NCI-H146 treated with DMSO at 0.1 percent for 48 hours (cell line): ENCODE results near the gene B4GALT5.
"Not testable (repeated sequence)": the region's sequence is repeated elsewhere in the genome, so short reads cannot be mapped to it uniquely, and the experiment has no call there.

Source experiments
- DNase-seq: peaks from one replicate; lab custom pipeline; 2025; ENCODE audit not compliant: unreplicated experiment; lab: John Stamatoyannopoulos, UW

The B4GALT5 gene

DNA sequence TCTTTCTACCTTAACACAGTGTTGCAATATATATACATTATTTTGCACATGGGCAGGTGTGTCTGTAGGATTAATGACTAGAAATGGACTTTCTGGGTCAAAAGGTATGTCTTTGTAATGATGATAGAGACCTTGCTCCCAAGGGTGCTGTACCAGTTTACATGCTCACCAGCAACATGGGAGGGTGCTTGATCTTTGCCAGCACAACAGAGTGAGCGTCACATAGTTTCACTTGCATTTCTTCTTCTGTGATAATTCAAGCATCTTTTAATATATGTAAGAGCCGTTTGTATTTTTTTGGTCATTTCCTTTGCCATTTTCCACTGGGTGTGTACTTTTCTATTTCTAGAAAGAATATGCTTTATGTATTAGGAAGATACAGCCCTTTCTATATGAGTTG lies 23.6 kb upstream of the B4GALT5 start:
- DNase-seq: no peak

DNA sequence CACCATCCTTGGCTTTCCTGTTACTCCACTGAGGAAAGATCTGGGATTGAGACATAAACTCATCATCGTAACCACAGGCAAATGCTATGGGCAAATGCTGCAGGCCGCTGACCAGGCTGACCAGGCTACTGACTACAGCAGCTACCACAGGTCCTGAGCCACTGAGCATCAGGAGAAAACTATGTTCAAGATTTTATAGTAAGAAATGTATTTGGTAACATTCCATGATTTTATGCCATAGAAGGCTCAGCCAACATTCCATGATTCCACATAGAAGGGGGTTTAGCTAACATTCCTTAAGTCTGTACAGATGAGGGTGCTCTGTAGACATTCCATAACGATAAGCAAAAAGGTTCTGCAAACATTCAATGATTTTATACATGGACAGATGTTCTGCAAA lies 16.1 kb upstream of the B4GALT5 start:
- no peak for DNase-seq

DNA sequence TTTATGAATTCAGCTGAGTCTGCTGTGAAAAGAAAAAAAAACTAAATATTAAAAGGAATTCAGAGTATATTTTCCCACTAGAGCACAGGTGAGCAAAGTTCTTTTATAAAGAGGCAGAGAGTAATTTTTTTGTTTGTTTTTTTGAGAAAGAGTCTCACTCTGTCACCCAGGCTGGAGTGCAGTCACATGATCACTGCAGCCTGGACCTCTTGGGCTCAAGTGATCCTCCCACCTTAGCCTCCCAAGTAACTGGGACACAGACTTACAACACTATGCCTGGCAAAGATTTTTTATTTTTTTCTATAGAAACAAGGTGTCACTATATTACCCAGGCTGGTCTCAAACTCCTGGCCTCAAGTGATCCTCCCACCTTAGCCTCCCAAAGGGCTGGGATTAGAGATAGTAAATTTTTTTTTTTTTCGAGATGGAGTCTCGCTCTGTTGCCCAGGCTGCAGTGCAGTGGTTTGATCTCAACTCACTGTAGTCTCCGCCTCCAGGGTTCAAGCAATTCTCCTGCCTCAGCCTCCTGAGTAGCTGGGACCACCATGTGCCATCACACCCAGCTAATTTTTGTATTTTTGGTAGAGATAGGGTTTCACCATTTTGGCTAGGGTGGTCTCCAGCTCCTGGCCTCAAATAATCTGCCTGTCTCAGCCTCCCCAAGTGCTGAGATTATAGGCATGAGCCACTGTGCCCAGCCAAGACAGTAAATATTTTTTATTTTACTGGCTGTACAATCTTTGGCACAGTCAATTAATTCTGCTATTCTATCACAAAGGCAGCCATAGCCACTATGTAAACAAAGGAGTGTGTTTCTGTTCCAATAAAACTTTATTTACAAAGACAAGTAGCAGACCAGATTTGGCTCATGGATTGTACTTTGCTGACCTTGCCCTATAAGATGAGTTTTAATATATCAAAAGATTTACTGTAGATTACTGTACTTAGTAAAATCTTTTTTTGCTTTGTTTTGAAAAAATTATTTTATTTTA lies 14.5 kb upstream of the B4GALT5 start:
- DNase-seq: no peak

DNA sequence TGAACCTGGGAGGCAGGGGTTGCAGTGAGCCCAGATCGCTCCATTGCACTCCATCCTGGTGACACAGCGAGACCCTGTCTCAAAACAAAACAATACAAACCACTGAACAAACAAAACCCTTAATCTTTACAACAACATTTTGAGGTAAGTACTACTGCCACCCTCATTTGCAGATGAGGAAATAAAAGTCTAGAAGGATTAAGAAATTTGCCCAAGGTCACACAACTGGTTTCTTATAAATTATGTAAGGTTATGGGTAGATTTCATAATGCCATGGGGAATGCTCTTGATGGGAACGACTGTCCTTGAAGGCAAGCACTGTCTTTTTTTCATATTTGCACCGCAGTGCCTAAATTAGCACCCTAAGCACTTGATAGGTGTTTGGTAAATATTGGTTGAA lies 13.8 kb upstream of the B4GALT5 start:
- no peak for DNase-seq

DNA sequence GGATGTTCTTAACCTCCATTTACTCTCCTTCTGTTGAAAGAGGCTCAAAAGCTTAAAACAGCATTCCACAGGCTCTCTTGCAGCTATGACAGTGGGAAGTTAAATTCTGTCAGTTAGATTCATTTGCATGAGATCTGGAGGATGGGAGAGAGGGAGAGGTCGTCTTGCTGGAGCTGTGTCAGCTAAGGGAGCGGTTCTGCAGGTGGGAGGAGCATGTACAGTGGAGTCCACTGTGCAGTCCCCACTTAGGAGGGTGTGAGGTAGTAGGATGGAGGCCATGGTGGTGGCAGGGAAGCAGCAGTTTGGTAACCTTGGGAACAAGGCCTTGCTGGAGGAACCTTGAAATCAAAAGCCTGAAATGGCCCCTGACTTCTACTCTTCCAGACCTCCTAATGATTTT lies 12.0 kb upstream of the B4GALT5 start:
- no peak for DNase-seq

DNA sequence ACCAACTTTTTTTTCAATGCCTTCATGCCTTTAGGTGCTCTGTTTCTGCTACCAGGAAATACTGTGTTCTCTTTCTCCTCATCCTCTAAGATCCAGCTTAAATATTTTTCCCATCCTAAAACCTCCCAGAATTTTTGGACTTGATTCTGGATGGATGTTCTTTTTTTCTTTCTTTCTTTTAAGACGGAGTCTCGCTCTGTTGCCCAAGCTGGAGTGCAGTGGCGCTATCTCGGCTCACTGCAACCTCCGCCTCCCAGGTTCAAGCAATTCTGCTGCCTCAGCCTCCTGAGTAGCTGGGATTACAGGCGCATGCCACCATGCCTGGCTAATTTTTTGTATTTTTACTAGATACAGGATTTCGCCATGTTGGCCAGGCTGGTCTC lies 11.5 kb upstream of the B4GALT5 start:
- DNase-seq: not testable (repeated sequence)

DNA sequence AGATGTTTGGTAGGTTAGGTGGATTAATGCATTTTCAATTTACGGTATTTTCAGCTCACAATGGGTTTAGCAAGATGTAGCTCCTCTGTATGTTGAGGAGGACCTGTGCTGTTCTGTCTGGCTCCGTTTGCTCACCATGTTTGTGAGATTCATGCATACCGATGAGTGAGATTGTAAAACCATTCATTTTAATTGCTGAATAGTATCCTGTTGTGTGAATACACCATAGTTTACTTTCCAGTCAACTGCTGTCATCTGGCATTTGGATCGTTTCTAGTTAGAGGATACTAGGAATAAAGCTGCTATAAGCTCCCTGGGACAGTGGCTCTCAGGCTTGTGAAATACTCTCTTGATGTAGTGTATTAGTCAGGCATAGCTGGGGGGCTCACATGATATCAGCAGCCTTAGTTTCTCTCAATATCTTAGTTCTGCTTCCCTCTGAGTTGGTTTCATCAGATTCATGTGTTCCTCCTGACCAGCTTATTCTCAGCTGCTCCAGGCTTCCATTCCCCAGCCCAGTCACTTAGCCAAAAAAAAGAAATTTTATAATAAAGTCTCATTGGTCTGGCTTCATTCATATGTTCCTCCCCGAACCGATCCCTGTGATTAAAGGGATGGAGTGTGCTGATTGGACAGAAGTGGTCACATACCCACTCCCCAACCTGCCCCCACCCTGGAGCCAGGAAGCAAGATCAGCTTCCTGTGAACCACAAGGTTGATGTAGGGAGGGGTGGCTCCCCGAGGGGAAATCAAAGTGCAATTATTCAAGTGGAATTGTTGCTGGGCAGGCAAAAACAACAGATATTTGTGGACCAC lies 10.9 kb upstream of the B4GALT5 start:
- DNase-seq: no peak

DNA sequence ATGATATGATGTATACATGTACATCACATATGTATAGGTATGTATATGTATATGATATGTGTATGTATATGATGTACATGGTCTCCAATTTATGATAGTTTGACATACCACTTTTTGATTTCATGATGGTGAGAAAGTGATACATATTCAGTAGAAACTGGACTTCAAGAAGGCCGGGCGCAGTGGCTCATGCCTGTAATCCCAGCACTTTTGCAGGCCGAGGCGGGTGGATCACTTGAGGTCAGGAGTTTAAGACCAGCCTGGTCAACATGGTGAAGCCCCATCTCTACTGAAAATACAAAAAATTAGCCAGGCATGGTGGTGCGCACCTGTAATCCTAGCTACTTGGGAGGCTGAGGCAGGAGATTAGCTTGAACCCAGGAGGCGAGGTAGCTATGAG lies 10.1 kb upstream of the B4GALT5 start:
- not testable (repeated sequence) for DNase-seq

DNA sequence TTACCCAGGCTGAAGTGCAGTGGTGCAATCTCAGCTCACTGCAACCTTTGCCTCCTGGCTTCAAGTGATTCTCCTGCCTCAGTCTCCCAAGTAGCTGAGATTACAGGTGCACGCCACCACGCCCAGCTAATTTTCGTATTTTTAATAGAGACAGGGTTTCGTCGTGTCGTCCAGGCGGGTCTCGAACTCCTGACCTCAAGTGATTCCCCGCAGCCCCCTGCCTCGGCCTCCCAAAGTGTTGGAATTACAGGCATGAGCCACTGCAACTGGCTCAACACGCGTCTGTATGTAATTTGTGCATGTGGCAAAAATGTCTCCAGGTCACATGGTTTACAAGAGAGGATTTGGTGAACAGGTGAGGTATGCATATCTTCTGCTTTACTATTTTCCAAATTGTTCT lies 7.6 kb upstream of the B4GALT5 start:
- DNase-seq: not testable (repeated sequence)

DNA sequence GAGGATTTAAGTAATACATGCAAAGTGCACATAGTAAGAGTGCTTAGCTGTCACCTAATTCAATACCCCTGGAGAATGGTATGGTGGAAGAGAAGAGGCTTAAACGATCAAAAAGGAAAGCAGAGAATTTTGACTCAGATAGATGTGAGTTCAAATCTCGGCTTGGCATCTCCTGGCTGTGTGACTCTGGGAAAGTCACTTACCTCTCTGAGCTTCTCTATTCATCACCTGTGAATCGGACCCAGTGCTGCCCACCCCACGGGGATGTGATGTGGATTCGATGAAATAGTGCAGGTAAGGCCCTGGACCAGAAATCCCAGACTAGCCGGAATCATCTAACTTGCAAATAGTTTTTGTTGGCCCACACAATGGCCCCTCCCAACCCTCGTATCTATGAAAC lies 1.8 kb upstream of the B4GALT5 start:
- no peak for DNase-seq

DNA sequence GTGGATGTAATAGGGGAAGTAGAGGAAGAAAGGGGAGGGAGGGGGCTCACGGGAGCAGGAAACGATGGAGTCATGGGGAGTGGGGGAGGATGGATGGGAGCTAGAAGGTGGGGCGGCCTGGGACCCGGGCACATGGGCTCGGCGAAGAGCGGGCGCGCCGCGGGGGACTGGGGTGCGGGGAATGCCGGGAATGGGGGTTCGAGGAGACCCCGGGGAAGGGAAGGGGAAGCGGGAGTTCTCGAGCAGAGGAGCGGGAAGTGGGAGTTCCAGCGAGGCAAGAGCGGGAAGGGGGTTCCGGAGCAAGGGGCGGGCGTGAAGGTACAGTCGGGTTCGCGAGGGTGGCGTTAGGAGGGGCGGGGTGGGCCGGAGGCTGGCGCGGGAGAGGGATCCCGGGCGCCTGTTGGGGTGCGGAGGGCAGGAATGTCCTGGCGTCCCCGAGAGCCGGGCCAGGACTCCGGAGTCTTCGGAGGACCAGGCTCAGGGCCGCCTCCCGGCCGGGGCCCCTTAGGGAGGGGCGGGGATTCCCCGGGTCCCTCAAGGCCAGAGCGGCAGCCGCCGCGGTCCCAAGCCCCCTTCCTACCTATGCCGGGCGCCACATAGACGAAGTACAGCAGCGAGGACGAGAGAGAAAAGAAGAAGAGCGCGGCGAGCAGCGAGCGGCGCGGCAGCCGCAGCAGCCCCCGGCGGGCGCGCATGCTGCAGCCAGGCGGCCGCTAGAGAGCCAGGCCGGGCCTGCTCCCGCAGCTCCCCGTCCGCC lies 504 bp downstream of the B4GALT5 start:
- no peak for DNase-seq

DNA sequence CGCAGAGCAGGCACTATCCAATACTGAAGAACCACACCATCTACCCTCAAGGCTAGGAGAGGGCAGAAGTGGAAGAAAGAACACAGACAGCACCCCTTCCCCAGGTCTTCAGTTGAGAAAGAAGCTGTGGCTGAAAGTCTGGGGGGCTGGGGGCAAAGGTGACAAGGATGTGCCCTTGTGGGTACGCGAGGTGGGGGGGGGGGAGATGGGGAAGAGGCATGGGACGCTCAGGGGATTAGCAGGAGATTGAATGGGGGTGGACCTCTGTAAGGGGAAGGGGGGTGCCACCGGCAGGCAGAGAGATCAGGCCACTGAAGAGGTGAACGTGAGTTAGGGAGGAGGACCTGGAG lies 1.1 kb downstream of the B4GALT5 start:
- DNase-seq: no peak

DNA sequence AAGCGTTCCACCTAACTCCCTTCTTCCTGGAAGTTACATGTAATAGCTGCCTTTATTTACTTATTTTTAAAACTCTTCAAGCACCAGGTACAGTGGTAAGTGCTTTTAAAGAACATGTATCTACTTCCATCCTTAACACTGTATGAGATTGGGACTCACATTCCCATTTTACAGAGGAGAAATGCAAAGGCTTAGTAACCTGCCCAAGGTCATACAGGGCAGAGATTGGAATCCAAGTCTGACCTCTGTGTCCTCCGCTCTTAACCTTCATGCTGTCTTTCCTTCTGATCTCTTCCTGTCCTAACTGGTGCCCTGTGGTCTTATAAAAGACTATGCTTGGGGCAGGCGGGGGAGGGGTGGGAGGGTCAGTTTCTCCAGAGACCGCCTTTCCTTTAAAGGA lies 1.6 kb downstream of the B4GALT5 start:
- DNase-seq: no peak

DNA sequence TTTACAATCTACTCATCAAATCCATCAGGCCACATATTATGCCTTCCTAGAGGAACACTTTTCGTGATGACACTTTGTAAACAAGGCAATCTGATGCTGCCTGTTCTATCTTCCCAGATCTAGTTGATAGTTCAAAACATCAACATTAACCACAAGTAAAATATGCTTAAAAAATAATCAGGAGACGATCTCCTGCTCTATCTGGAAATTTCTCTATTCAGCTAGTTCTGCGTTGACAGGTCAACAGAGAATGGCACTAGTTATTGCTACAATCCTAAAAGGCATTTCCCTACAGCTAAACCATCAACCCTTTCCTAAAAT lies 2.1 kb downstream of the B4GALT5 start:
- DNase-seq: no peak

DNA sequence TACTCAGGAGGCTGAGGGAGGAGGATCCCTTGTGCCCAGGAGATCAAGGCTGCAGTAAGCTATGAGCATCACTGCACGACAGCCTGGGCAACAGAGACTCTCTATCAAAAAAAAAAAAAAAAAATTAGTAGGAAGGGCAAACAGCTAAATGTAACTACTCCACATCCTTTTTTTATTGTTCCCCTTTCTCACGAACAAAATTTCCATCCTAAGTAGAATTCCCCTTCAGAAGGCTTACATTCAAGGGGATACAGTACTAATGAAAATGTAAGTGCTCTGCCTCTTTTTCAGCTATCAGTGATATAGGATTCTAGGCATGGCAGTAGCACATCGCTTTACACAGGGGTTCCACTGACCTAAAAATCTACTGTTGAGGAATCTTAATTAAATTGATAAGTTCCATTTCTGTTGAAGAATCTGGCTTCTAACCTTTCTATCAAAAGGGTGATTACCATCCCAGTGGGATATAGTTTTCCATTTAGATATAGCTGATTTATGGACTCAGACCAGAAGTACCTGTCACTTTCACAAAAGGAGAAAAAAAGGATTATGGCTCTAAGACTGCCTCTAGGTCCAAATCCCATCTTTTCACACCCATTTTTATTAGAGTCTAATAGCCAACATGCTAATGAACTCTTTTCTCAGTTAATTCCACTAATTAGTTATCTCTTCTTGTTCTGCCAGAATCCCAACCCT lies 2.6 kb downstream of the B4GALT5 start:
- no peak for DNase-seq

DNA sequence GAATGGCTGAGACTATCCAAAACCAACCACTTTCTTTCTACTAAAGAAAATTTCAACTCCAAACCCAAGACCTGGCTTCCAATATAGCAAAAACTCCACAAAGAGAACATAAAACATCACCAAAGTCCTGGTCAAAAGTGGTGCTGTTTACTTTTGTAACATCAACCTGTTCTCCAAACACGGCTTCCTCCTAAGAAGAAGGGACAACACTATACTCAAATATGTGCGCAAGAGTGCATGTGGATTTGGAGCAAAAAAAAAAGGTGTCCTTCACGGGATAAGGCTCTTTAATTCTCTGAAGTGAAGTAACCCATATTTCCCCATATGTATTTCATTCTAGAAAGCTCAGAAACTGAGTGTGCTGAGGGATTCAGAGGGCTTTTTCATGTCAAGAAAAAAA lies 6.6 kb downstream of the B4GALT5 start:
- DNase-seq: no peak

DNA sequence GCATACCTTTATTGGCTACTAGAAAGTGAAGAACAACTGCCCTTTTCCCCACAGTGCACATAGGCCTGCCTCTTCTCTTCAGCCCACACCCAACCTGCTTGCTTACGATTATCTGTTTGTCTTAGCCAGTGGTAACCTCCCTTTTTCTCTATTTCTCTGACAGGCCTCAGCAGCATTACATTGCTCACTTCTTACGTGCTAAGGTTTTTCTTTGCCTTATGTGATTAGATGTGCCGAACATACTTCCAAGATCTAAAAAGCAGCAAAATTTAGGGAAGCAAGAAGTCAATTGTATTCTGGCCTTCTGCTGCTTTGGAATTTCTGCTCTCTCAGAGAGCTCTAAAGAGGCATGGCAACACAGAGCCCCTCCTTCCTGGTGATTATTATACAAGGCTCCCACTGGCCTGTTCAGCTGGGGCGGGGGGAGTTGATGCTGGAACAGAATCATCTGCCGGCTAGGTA lies 7.0 kb downstream of the B4GALT5 start:
- DNase-seq: no peak

DNA sequence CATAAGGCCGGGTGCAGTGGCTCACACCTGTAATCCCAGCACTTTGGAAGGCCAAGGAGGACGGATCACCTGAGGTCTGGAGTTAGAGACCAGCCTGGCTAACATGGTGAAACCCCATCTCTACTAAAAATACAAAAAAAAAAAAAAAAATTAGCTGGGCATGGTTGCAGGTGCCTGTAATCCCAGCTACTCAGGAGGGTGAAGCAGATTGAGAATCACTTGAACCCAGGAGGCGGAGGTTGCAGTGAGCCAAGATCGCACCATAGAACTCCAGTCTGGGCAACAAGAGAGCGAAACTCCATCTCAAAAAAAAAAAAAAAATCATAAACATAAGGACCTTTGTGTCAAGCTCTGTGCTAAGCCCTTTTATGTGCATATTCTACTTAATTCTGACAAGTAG lies 7.8 kb downstream of the B4GALT5 start:
- DNase-seq: not testable (repeated sequence)

DNA sequence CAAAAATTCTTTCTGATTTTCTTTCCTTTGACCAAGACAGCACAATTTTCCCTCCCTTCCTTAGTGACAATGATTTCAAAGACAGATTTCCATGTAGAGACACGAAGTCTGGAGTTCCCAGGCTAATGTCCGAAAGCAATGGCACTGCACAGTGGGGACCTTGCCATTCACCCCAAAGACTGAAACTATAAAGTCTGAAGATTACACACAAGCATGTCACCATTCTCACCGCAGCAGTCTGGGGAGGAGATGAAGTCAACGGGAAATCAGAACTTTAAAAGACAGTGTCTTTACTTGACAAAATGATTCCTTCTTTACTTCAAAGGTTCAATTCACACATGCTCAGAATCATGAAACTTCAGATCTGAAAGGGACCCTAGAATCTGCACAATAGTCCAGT lies 8.3 kb downstream of the B4GALT5 start:
- no peak for DNase-seq

DNA sequence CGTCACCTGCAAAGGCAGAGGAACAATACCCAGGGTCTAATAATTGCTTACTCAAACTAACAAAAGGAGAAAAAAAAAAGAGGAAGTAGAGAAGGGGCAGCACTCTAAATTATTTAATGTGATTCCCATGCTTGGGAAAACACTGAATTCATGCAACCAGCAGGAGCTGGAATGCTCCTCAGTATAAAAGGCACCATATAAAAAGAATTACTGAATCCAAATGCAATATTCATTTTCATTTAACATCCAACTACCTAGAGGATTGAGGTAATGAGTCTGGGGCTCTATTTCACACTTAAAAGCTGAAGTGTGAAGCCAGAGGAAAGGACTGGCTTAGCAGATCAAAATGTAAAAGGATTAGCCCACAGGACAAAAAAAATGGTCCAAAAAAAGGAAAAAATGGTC lies 8.7 kb downstream of the B4GALT5 start:
- peak; percentile 81 for DNase-seq

DNA sequence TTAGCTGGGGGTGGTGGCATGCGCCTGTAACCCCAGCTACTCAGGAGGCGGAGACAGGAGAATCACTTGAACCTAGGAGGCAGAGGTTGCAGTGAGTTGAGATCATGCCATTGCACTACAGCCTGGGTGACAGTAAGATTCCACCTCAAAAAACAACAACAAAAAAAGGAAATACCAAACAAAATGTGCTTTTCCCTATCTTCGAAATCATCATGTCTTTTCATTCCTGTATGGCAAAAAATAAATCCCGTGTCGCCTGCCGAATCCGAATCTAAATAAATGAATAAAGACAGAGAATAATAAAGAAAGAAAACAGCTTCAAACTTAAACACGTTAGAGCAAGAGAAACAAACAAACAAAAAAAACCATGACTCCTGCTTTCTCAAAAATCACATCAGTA lies 11.8 kb downstream of the B4GALT5 start:
- no peak for DNase-seq
